Hepatocyte (in vitro differentiated cells): ENCODE data around the gene INMT. TPM values are rescaled to one million over a fixed set of nuclear protein-coding genes. Genes with fewer than 3 reads are reported as not detected.

Source experiments
- DNase-seq: peaks from one replicate; pipeline ENCODE4 v3.0.0-alpha.2; 2016; ENCODE audit warnings: low spot score
- H2AFZ ChIP-seq: fragments of 200-600 bp; sonication (generic); 2 replicates; pipeline ENCODE4 v1.6.0; 2016; ENCODE audit warnings: antibody characterized with exemption, mild to moderate bottlenecking
- H3K27ac ChIP-seq: fragments of 200-600 bp; sonication (generic); 2 replicates; pipeline ENCODE4 v1.5.1; 2016; ENCODE audit warnings: mild to moderate bottlenecking
- H3K27me3 ChIP-seq: fragments of 200-600 bp; sonication (generic); 2 replicates; pipeline ENCODE4 v1.6.1; 2016
- H3K36me3 ChIP-seq: fragments of 200-600 bp; sonication (generic); replicated peaks from 2 replicates; pipeline ENCODE4 v1.5.1; 2016; ENCODE audit warnings: low read depth; ENCODE audit not compliant: insufficient read depth
- H3K4me1 ChIP-seq: fragments of 200-600 bp; sonication (generic); 2 replicates; pipeline ENCODE4 v1.5.1; 2016; ENCODE audit warnings: mild to moderate bottlenecking, moderate library complexity; ENCODE audit not compliant: insufficient read depth
- H3K4me2 ChIP-seq: fragments of 200-600 bp; sonication (generic); 2 replicates; pipeline ENCODE4 v1.6.0; 2016
- H3K4me3 ChIP-seq: fragments of 200-600 bp; sonication (generic); 2 replicates; pipeline ENCODE4 v1.5.1; 2016; ENCODE audit warnings: mild to moderate bottlenecking
- H3K79me2 ChIP-seq: fragments of 200-600 bp; sonication (generic); 2 replicates; pipeline ENCODE4 v1.6.0; 2017; ENCODE audit warnings: mild to moderate bottlenecking
- H3K9me2 ChIP-seq: fragments of 200-600 bp; sonication (generic); replicated peaks from 2 replicates; pipeline ENCODE4 v1.6.0; 2017; ENCODE audit warnings: mild to moderate bottlenecking; ENCODE audit not compliant: insufficient read depth
- H3K9me3 ChIP-seq: fragments of 200-600 bp; sonication (generic); 2 replicates; pipeline ENCODE4 v1.5.1; 2016; ENCODE audit warnings: low read depth, mild to moderate bottlenecking
- H4K20me1 ChIP-seq: fragments of 200-600 bp; sonication (generic); 2 replicates; pipeline ENCODE4 v1.6.0; 2016; ENCODE audit warnings: mild to moderate bottlenecking; ENCODE audit not compliant: insufficient read depth, poor library complexity, severe bottlenecking
- EZH2 ChIP-seq: fragments of 200-600 bp; sonication (generic); IDR thresholded peaks from 2 replicates; pipeline ENCODE4 v1.6.1; 2016; ENCODE audit warnings: antibody characterized with exemption, mild to moderate bottlenecking, borderline replicate concordance
- EZH2phosphoT487 ChIP-seq: fragments of 200-600 bp; sonication (generic); IDR thresholded peaks from one replicate; pipeline ENCODE4 v1.6.1; 2018; ENCODE audit warnings: antibody characterized with exemption, mild to moderate bottlenecking, low read depth, moderate library complexity; ENCODE audit not compliant: unreplicated experiment, severe bottlenecking
- WGBS: methylation state at CpG from one replicate; pipeline ENCODE4 v1.1.6; 2016; ENCODE audit warnings: low lambda C conversion rate; ENCODE audit errors: missing lambda C conversion rate; 5-methylcytosine and 5-hydroxymethylcytosine counted together
- polyA plus RNA-seq: library from polyadenylated mRNA; unstranded; fragments of >200 nt; fragmentation: Nextera tagmentation; extraction: Ambion mirVana; gene quantifications from 2 replicates; pipeline ENCODE4 v1.2.1, GENCODE V29; 2016
- total RNA-seq: library from RNA; depleted of rRNA; stranded (reverse); fragments of >200 nt; gene quantifications from 2 replicates; pipeline ENCODE4 v1.2.3, GENCODE V29; 2014
- TF ChIP-seq, protein P1 (sequence below): fragments of 200-600 bp; sonication (generic); IDR thresholded peaks from 2 replicates; pipeline ENCODE4 v1.5.1; 2016; ENCODE audit warnings: antibody characterized with exemption, mild to moderate bottlenecking; ENCODE audit not compliant: poor library complexity

The INMT gene
- total and polyA plus RNA-seq, 2 experiments from 2014 or later, result 17.4 to 18.4 TPM

DNA sequence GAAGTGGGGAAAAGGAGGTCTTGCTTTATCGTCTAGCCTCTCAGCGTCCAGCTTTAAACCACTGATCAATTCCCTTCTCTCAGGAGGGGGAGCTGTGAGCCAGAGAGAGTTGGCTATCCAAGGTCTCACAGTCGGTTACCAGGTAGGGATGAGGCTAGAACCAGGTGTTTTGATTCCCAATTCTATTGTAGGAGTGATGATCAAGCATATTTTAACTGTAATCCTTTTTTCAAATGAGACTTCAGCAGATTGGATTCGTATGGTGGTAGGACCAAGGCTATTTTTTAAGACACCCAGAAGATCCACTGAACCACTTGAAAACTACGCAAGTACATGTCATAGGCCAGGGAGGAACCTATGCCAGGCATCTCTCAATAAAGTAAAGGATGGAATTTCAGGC lies 27.6 kb downstream of the INMT start:
- Histone ChIP-seq H2AFZ (no peak overlapping the region), H3K9me2 (no peaks in the 10 kb centered on the region), H3K4me3 (no peak overlapping the region), H3K36me3 (no peaks in the 10 kb centered on the region), H3K4me2 (no peak overlapping the region), H4K20me1 (no peaks in the 10 kb centered on the region), H3K27ac (no peak overlapping the region), H3K79me2 (no peaks in the 10 kb centered on the region), H3K9me3 (no peaks in the 10 kb centered on the region), H3K4me1 (no peaks in the 10 kb centered on the region), H3K27me3 (no peaks in the 10 kb centered on the region)
- no peak for DNase-seq
- WGBS, result 83% methylated on average over 5 of the region's 5 CpGs
- TF ChIP-seq EZH2, result no peak
- TF ChIP-seq, protein P1, sequence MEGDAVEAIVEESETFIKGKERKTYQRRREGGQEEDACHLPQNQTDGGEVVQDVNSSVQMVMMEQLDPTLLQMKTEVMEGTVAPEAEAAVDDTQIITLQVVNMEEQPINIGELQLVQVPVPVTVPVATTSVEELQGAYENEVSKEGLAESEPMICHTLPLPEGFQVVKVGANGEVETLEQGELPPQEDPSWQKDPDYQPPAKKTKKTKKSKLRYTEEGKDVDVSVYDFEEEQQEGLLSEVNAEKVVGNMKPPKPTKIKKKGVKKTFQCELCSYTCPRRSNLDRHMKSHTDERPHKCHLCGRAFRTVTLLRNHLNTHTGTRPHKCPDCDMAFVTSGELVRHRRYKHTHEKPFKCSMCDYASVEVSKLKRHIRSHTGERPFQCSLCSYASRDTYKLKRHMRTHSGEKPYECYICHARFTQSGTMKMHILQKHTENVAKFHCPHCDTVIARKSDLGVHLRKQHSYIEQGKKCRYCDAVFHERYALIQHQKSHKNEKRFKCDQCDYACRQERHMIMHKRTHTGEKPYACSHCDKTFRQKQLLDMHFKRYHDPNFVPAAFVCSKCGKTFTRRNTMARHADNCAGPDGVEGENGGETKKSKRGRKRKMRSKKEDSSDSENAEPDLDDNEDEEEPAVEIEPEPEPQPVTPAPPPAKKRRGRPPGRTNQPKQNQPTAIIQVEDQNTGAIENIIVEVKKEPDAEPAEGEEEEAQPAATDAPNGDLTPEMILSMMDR, result no peak
- no peak for TF ChIP-seq EZH2phosphoT487

- TF ChIP-seq EZH2phosphoT487, result no peak
- Histone ChIP-seq H3K4me3 (no peak overlapping the region), H3K27ac (no peak overlapping the region), H3K4me1 (no peaks in the 10 kb centered on the region), H2AFZ (no peak overlapping the region), H3K4me2 (no peak overlapping the region), H4K20me1 (no peaks in the 10 kb centered on the region), H3K36me3 (no peaks in the 10 kb centered on the region), H3K79me2 (no peaks in the 10 kb centered on the region), H3K27me3 (no peaks in the 10 kb centered on the region), H3K9me2 (no peaks in the 10 kb centered on the region), H3K9me3 (no peaks in the 10 kb centered on the region)
- WGBS, result 89% methylated on average over 4 of the region's 4 CpGs
- DNase-seq, result no peak
Measured at GRCh38 chr7:30780941-30781340, 29.0 kb downstream of the INMT start.

- no peak for DNase-seq
- Histone ChIP-seq H2AFZ (no peak overlapping the region), H3K79me2 (no peaks in the 10 kb centered on the region), H3K9me2 (no peaks in the 10 kb centered on the region), H3K4me1 (no peaks in the 10 kb centered on the region), H3K27me3 (no peaks in the 10 kb centered on the region), H3K27ac (no peak overlapping the region), H3K9me3 (no peaks in the 10 kb centered on the region), H3K4me3 (no peak overlapping the region), H3K4me2 (no peak overlapping the region), H3K36me3 (no peaks in the 10 kb centered on the region), H4K20me1 (no peaks in the 10 kb centered on the region)
- no peak for TF ChIP-seq EZH2phosphoT487
- no peak for TF ChIP-seq EZH2
- TF ChIP-seq, protein P1, result no peak
Measured at GRCh38 chr7:30782690-30783089, 30.8 kb downstream of the INMT start.

GRCh38 chr7:30785786-30786185 lies 33.9 kb downstream of the INMT start:
- no peak overlapping the region for H3K4me3 ChIP-seq
- no peak for DNase-seq
- H3K4me1 ChIP-seq, result no peaks in the 10 kb centered on the region
- H2AFZ ChIP-seq, result no peak overlapping the region
- TF ChIP-seq EZH2, result no peak
- no peak for TF ChIP-seq EZH2phosphoT487
- TF ChIP-seq, protein P1, result no peak
- no peaks in the 10 kb centered on the region for H3K9me3 ChIP-seq
- H3K36me3 ChIP-seq, result no peaks in the 10 kb centered on the region
- 95% methylated on average over 9 of the region's 9 CpGs for WGBS
- H4K20me1 ChIP-seq, result no peaks in the 10 kb centered on the region
- H3K79me2 ChIP-seq, result no peaks in the 10 kb centered on the region
- no peaks in the 10 kb centered on the region for H3K27me3 ChIP-seq
- no peak overlapping the region for H3K27ac ChIP-seq
- H3K4me2 ChIP-seq, result no peak overlapping the region
- H3K9me2 ChIP-seq, result no peaks in the 10 kb centered on the region
